ENCODE data around the gene FITM1.

DNA sequence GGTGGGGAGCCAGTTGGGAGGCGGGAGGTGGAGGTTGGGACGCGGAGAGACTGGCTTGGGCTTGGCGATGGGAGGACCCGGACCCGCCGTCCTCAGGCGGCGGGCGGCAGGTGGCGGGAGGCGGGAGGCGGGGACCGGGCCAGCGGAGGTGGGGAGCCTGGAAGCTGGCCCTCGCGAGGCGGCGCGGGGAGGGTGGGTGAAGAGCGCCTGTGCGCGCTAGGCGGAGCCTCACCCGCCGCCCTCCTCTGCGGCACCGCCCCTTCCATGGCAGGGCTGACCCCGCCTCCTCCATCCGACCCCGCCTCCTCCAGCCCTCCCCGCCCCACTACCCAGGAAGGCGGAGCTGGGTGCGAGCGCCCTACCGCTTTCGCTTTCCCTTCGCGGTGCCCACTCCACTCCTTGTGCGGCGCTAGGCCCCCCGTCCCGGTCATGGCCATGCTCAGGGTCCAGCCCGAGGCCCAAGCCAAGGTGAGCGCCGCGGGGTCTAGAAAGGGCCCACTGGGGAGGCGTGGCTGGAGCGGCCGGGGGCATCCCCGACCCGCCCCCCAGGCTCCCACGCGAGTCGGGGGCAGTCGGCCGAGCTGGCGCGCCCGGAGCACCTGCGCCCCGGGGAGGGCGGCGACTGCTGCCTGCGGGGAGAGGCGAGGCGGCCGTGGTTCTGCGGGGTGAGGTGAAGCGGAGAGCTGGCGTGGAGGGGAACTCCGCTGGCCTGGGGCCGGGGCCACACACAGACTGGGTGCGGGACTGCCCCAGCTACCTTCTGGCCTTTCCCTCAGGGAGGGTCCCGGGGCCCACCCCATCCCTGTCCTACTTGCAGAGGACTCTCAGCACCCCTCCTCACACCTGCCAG lies 5.6 kb downstream of the FITM1 start, which contains the start of gene PSME1:
- TF ChIP-seq, protein P1, sequence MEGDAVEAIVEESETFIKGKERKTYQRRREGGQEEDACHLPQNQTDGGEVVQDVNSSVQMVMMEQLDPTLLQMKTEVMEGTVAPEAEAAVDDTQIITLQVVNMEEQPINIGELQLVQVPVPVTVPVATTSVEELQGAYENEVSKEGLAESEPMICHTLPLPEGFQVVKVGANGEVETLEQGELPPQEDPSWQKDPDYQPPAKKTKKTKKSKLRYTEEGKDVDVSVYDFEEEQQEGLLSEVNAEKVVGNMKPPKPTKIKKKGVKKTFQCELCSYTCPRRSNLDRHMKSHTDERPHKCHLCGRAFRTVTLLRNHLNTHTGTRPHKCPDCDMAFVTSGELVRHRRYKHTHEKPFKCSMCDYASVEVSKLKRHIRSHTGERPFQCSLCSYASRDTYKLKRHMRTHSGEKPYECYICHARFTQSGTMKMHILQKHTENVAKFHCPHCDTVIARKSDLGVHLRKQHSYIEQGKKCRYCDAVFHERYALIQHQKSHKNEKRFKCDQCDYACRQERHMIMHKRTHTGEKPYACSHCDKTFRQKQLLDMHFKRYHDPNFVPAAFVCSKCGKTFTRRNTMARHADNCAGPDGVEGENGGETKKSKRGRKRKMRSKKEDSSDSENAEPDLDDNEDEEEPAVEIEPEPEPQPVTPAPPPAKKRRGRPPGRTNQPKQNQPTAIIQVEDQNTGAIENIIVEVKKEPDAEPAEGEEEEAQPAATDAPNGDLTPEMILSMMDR (conservative IDR thresholded peaks at IDR 0.05 in 1 of 2, IDR thresholded peaks at IDR 0.05 in 1 of 2; ENCODE audit: extremely low read depth in 1 of 2, insufficient read depth in 1 of 2, low read depth in 1 of 2, low read length in 2 of 2): no peak
- no peak for TF ChIP-seq EZH2 (IDR thresholded peaks at IDR 0.05; ENCODE audit: borderline replicate concordance, low read length)
